ENCODE results near the gene FRYL.

FRYL gene

GRCh38 chr4:48591372-48591771 is 188.7 kb downstream of the FRYL start:
- H3K79me2 ChIP-seq (ENCODE audit: insufficient read depth, low read length) = no peaks in the 10 kb centered on the region
- no peaks in the 10 kb centered on the region for H3K9me3 ChIP-seq (ENCODE audit: insufficient read depth, low read length)
- no peak overlapping the region for H3K9ac ChIP-seq (ENCODE audit: low read length)
- no peak overlapping the region for H3K4me3 ChIP-seq (ENCODE audit: insufficient read depth, low read length, poor library complexity, severe bottlenecking)
- no peaks in the 10 kb centered on the region; the same call in 1 of the 2 replicates for H4K20me1 ChIP-seq (ENCODE audit: low read depth, low read length)
- no peak overlapping the region for H2AFZ ChIP-seq (ENCODE audit: low read depth, low read length, severe bottlenecking)
- no peaks in the 10 kb centered on the region for H3K27me3 ChIP-seq (ENCODE audit: low read length)
- H3K9me2 ChIP-seq (replicated peaks; ENCODE audit: insufficient read depth, low read length) = no peaks in the 10 kb centered on the region
- H3K4me2 ChIP-seq (ENCODE audit: low read depth, low read length, poor library complexity, severe bottlenecking) = no peak overlapping the region
- peaks cover 26% of the 10 kb centered on the region; the same call in 1 of the 2 replicates for H3K36me3 ChIP-seq (ENCODE audit: low read length)
- no peak overlapping the region for H3K27ac ChIP-seq (ENCODE audit: low read depth, low read length)
- peaks cover 3% of the 10 kb centered on the region; the same call in 1 of the 2 replicates for H3F3A ChIP-seq (ENCODE audit: insufficient read depth)
- TF ChIP-seq EZH2phosphoT487 (conservative IDR thresholded peaks at IDR 0.05; ENCODE audit: low read length) (no peak), CTCF (IDR thresholded peaks at IDR 0.05; ENCODE audit: insufficient read depth, low read length, poor library complexity, severe bottlenecking) (no peak)

GRCh38 chr4:48590884-48591283 is 189.2 kb downstream of the FRYL start:
- Histone ChIP-seq H3K79me2 (ENCODE audit: insufficient read depth, low read length) (no peaks in the 10 kb centered on the region), H2AFZ (ENCODE audit: low read depth, low read length, severe bottlenecking) (no peak overlapping the region), H3K9me3 (ENCODE audit: insufficient read depth, low read length) (no peaks in the 10 kb centered on the region), H3F3A (ENCODE audit: insufficient read depth) (peaks cover 4% of the 10 kb centered on the region; the same call in 1 of the 2 replicates), H3K27me3 (ENCODE audit: low read length) (no peaks in the 10 kb centered on the region), H4K20me1 (ENCODE audit: low read depth, low read length) (no peaks in the 10 kb centered on the region; the same call in 1 of the 2 replicates), H3K27ac (ENCODE audit: low read depth, low read length) (no peak overlapping the region), H3K4me3 (ENCODE audit: insufficient read depth, low read length, poor library complexity, severe bottlenecking) (no peak overlapping the region), H3K9ac (ENCODE audit: low read length) (no peak overlapping the region), H3K9me2 (replicated peaks; ENCODE audit: insufficient read depth, low read length) (no peaks in the 10 kb centered on the region), H3K4me2 (ENCODE audit: low read depth, low read length, poor library complexity, severe bottlenecking) (no peak overlapping the region), H3K36me3 (ENCODE audit: low read length) (peaks cover 31% of the 10 kb centered on the region; the same call in 1 of the 2 replicates)
- TF ChIP-seq EZH2phosphoT487 (conservative IDR thresholded peaks at IDR 0.05; ENCODE audit: low read length) (no peak), CTCF (IDR thresholded peaks at IDR 0.05; ENCODE audit: insufficient read depth, low read length, poor library complexity, severe bottlenecking) (no peak)

GRCh38 chr4:48589098-48589445 is 191.0 kb downstream of the FRYL start:
- no peak overlapping the region for H3K4me3 ChIP-seq (ENCODE audit: insufficient read depth, low read length, poor library complexity, severe bottlenecking)
- H3K27ac ChIP-seq (ENCODE audit: low read depth, low read length) = no peak overlapping the region
- H2AFZ ChIP-seq (ENCODE audit: low read depth, low read length, severe bottlenecking) = no peak overlapping the region
- H3K9me2 ChIP-seq (replicated peaks; ENCODE audit: insufficient read depth, low read length) = no peaks in the 10 kb centered on the region
- H3F3A ChIP-seq (ENCODE audit: insufficient read depth) = peaks cover 4% of the 10 kb centered on the region; the same call in 1 of the 2 replicates
- TF ChIP-seq CTCF (IDR thresholded peaks at IDR 0.05; ENCODE audit: insufficient read depth, low read length, poor library complexity, severe bottlenecking) (no peak), EZH2phosphoT487 (conservative IDR thresholded peaks at IDR 0.05; ENCODE audit: low read length) (no peak)
- H3K36me3 ChIP-seq (ENCODE audit: low read length) = peaks cover 25% of the 10 kb centered on the region; the same call in 1 of the 2 replicates
- H4K20me1 ChIP-seq (ENCODE audit: low read depth, low read length) = no peaks in the 10 kb centered on the region
- no peaks in the 10 kb centered on the region for H3K9me3 ChIP-seq (ENCODE audit: insufficient read depth, low read length)
- H3K4me2 ChIP-seq (ENCODE audit: low read depth, low read length, poor library complexity, severe bottlenecking) = no peak overlapping the region
- H3K9ac ChIP-seq (ENCODE audit: low read length) = no peak overlapping the region
- no peaks in the 10 kb centered on the region for H3K79me2 ChIP-seq (ENCODE audit: insufficient read depth, low read length)
- H3K27me3 ChIP-seq (ENCODE audit: low read length) = no peaks in the 10 kb centered on the region

Measured in SU-DHL-6 (cell line).